ENCODE data around the gene GPHN.
"Not testable (repeated sequence)": the region's sequence is repeated elsewhere in the genome, so short reads cannot be mapped to it uniquely, and the experiment has no call there.

The GPHN gene

DNA sequence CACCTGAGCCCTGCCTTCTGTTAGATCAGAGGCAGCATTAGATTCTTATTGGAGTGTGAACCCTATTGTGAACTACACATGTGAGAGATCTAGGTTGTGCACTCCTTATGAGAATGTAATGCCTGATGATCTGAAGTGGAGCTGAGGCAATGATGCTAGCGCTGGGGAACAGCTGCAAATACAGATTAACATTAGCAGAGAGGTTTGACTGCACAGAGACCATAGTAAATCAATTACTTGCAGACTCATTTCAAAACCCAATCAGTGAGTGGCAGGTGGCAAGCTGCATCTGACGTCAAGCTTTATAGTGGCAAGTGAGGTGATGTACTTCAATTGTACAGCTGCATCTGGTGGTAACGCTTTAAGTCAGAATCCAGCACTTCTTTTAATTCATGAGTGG, 141.6 kb downstream of the GPHN start:
- Mint-ChIP-seq H3K36me3 (no peaks in the 10 kb centered on the region), H3K4me3 (no peak overlapping the region), H3K9me3 (no peaks in the 10 kb centered on the region), H3K4me1 (no peaks in the 10 kb centered on the region), H3K27ac (no peak overlapping the region)
- ATAC-seq (peak; percentile 75), DNase-seq (ENCODE audit: low spot score in 2 of 2) (no peak)

GRCh38 chr14:66650491-66650911, 142.6 kb downstream of the GPHN start:
- Mint-ChIP-seq H3K27ac (no peak overlapping the region), H3K9me3 (no peaks in the 10 kb centered on the region), H3K36me3 (no peaks in the 10 kb centered on the region), H3K4me3 (no peak overlapping the region), H3K4me1 (no peaks in the 10 kb centered on the region)
- DNase-seq (ENCODE audit: low spot score in 2 of 2) (no peak), ATAC-seq (peak; percentile 59)

DNA sequence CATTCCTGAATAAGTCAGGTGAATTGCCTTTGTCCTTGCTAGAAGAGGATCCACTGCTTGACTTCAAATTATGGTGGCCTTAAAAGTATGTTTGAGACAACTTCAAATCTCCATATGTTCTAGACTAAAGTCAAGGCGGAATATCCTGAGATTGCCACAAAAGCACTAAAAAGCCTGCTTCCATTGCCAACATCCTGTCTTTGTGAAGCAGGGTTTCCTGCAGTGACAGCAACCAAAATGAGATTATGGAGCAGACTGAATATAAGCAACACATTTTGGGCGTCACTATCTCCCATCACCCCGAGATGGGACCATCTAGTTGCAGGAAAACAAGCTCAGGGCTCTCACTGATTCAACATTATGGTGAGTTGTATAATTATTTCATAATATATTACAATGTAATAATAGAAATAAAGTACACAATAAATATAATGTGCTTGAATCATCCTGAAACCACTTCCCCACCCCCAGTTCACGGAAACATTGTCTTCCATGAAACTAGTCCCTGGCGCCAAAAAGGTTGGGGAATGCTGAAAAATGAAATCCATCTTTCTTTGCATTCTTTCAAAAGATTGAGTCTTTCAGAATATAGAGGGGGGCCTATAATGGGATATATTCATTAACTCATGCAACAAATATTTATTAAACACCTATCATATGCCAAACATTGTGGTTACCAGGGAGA, 143.7 kb downstream of the GPHN start:
- Mint-ChIP-seq H3K4me3 (no peak overlapping the region), H3K9me3 (no peaks in the 10 kb centered on the region), H3K27ac (no peak overlapping the region), H3K36me3 (no peaks in the 10 kb centered on the region), H3K4me1 (no peaks in the 10 kb centered on the region)
- no peak for DNase-seq (ENCODE audit: low spot score in 2 of 2)
- ATAC-seq: no peak

- Mint-ChIP-seq H3K27ac (no peak overlapping the region), H3K4me1 (no peaks in the 10 kb centered on the region), H3K4me3 (no peak overlapping the region), H3K9me3 (no peaks in the 10 kb centered on the region), H3K36me3 (no peaks in the 10 kb centered on the region)
- ATAC-seq (no peak), DNase-seq (ENCODE audit: low spot score in 2 of 2) (no peak)
Observed at GRCh38 chr14:66652525-66653106, 144.7 kb downstream of the GPHN start.

- no peak for ATAC-seq
- no peak for DNase-seq (ENCODE audit: low spot score in 2 of 2)
- H3K27ac Mint-ChIP-seq: no peak overlapping the region
- no peaks in the 10 kb centered on the region for H3K4me1 Mint-ChIP-seq
- H3K4me3 Mint-ChIP-seq: no peak overlapping the region
- H3K9me3 Mint-ChIP-seq: peaks cover 15% of the 10 kb centered on the region
- no peaks in the 10 kb centered on the region for H3K36me3 Mint-ChIP-seq
Observed at GRCh38 chr14:66657780-66658179, 149.8 kb downstream of the GPHN start.

DNA sequence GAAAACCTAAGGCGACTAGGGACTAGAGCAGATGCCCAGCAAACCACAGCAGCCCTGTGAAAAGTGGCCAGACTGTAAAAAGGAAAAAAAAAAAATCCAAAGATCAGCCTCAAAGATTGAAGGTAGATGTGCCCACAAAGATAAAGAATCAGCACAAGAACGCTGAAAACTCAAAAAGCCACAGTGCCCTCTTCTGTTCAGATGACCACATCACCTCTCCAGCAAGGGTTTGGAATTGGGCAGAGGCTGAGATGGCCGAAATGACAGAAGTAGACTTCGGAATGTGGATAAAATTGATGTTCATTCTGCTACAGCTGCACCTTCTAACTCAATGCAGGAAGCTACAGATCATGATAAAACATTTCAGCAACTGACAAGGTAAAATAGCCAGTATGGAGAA, 154.4 kb downstream of the GPHN start:
- DNase-seq (ENCODE audit: low spot score in 2 of 2): no peak
- peaks cover 33% of the 10 kb centered on the region for H3K9me3 Mint-ChIP-seq
- H3K27ac Mint-ChIP-seq: no peak overlapping the region
- ATAC-seq: no peak
- no peak overlapping the region for H3K4me3 Mint-ChIP-seq
- H3K4me1 Mint-ChIP-seq: no peaks in the 10 kb centered on the region
- H3K36me3 Mint-ChIP-seq: no peaks in the 10 kb centered on the region

GRCh38 chr14:66677780-66678179, 169.8 kb downstream of the GPHN start:
- Mint-ChIP-seq H3K4me1 (no peaks in the 10 kb centered on the region), H3K36me3 (peaks cover 8% of the 10 kb centered on the region), H3K27ac (no peak overlapping the region), H3K9me3 (peaks cover 24% of the 10 kb centered on the region), H3K4me3 (no peak overlapping the region)
- ATAC-seq (no peak), DNase-seq (ENCODE audit: low spot score in 2 of 2) (no peak)

- H3K36me3 Mint-ChIP-seq: peaks cover 4% of the 10 kb centered on the region
- H3K27ac Mint-ChIP-seq: no peak overlapping the region
- peaks cover 16% of the 10 kb centered on the region for H3K9me3 Mint-ChIP-seq
- ATAC-seq: no peak
- no peak overlapping the region for H3K4me3 Mint-ChIP-seq
- no peaks in the 10 kb centered on the region for H3K4me1 Mint-ChIP-seq
- DNase-seq (ENCODE audit: low spot score in 2 of 2): no peak
Observed at GRCh38 chr14:66680216-66680615, 172.3 kb downstream of the GPHN start.

GRCh38 chr14:66696326-66696725, 188.4 kb downstream of the GPHN start:
- ATAC-seq (no peak), DNase-seq (ENCODE audit: low spot score in 2 of 2) (no peak)
- Mint-ChIP-seq H3K9me3 (peaks cover 10% of the 10 kb centered on the region), H3K36me3 (no peaks in the 10 kb centered on the region), H3K4me1 (no peaks in the 10 kb centered on the region), H3K4me3 (no peak overlapping the region), H3K27ac (no peak overlapping the region)

DNA sequence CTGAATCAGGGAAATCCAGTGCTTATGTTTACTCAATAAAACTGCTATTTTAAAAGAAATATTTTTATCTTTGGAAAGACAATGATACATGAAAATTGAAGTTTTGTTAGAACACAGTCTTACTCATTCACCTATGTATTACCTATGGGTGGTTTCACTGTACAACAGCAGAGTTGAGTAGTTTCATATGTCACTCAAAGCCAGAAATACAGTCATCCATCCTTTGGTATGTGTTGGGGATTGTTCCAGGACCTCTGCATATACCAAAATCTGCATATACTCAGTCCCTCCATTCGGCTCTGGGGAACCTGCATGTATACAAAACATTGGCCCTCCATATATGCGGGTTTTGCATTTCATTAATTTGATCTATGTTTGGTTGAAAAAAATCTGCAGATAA, 190.6 kb downstream of the GPHN start:
- H3K9me3 Mint-ChIP-seq: peaks cover 15% of the 10 kb centered on the region
- no peak overlapping the region for H3K27ac Mint-ChIP-seq
- DNase-seq (ENCODE audit: low spot score in 2 of 2) (no peak), ATAC-seq (peak; percentile 58)
- no peaks in the 10 kb centered on the region for H3K4me1 Mint-ChIP-seq
- H3K4me3 Mint-ChIP-seq: no peak overlapping the region
- H3K36me3 Mint-ChIP-seq: no peaks in the 10 kb centered on the region

DNA sequence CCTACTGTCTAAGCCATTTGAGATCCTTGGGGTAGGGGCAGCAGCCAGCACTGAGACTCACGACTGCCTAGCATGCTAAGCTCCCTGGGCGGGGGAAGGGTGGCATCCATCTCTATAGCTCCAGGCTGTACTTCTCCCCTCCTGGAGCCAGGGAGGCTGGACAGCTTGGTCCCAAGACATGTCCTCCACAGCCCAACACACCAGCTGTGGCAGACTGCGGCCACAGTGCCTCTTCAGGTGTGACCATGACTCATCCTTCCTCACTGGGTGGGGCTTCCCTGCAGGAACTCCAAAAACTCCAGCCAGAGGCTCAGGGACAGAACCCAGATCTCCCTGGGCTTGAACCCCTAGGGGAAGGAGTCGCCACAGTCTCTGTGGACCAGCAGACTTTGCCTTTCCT, 193.9 kb downstream of the GPHN start:
- no peak overlapping the region for H3K27ac Mint-ChIP-seq
- no peaks in the 10 kb centered on the region for H3K4me1 Mint-ChIP-seq
- peaks cover 23% of the 10 kb centered on the region for H3K9me3 Mint-ChIP-seq
- no peak for ATAC-seq
- no peak overlapping the region for H3K4me3 Mint-ChIP-seq
- H3K36me3 Mint-ChIP-seq: no peaks in the 10 kb centered on the region
- DNase-seq (ENCODE audit: low spot score in 2 of 2): no peak

DNA sequence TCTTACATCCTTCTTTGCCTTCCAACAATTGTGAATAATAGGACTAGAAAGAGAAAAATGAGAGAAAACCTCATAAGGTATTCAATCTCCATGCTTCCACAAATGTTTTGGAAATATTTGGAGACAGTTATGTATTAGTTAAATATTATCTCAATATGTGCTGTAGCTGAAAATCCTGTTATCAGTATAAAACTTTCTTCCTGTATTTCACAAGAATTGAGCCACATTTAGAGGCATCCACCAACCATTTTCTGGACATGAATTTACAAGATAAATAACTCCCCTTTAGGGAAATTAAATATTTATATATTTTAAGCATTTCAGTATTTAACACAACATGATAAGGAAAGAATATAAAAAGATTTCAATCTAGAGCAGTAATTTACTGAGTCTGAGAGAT, 200.3 kb downstream of the GPHN start:
- Mint-ChIP-seq H3K36me3 (no peaks in the 10 kb centered on the region), H3K9me3 (peaks cover 16% of the 10 kb centered on the region), H3K27ac (no peak overlapping the region), H3K4me3 (no peak overlapping the region), H3K4me1 (no peaks in the 10 kb centered on the region)
- DNase-seq (ENCODE audit: low spot score in 2 of 2): no peak
- ATAC-seq: no peak

- Mint-ChIP-seq H3K4me1 (peaks cover 3% of the 10 kb centered on the region), H3K4me3 (no peak overlapping the region), H3K27ac (no peak overlapping the region), H3K9me3 (peaks cover 13% of the 10 kb centered on the region), H3K36me3 (no peaks in the 10 kb centered on the region)
- DNase-seq (ENCODE audit: low spot score in 2 of 2): no peak
- ATAC-seq: no peak
Observed at GRCh38 chr14:66709291-66709690, 201.3 kb downstream of the GPHN start.

GRCh38 chr14:66714291-66714690, 206.3 kb downstream of the GPHN start:
- peaks cover 17% of the 10 kb centered on the region for H3K4me1 Mint-ChIP-seq
- ATAC-seq; DNase-seq (ENCODE audit: low spot score in 2 of 2); H3K4me3 Mint-ChIP-seq; H3K36me3 Mint-ChIP-seq; H3K9me3 Mint-ChIP-seq; H3K27ac Mint-ChIP-seq: not testable (repeated sequence)

GRCh38 chr14:66715313-66715712, 207.4 kb downstream of the GPHN start:
- not testable (repeated sequence) for DNase-seq (ENCODE audit: low spot score in 2 of 2); ATAC-seq; H3K36me3 Mint-ChIP-seq; H3K9me3 Mint-ChIP-seq; H3K27ac Mint-ChIP-seq
- peaks cover 17% of the 10 kb centered on the region for H3K4me1 Mint-ChIP-seq
- H3K4me3 Mint-ChIP-seq: peak overlapping the region; percentile 14

DNA sequence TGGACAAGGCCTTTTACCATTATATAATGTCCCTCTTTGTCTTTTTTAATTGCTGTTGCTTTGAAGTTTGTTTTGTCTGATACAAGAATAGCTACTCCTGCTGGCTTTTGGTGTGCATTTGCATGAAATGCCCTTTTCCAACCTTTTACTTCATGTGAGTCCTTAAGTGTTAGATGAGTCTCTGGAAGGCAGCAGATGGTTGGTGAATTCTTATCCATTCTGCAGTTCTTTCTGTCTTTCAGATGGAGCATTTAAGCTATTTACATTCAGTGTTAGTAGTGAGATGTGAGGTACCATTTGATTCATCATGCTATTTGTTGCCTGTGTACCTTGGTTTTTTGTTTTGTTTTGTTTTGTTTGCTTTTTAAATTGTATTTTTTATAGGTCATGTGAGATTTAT, 208.3 kb downstream of the GPHN start:
- H3K4me3 Mint-ChIP-seq: no peak overlapping the region
- peaks cover 5% of the 10 kb centered on the region for H3K9me3 Mint-ChIP-seq
- DNase-seq (ENCODE audit: low spot score in 2 of 2) (no peak), ATAC-seq (no peak)
- H3K27ac Mint-ChIP-seq: no peak overlapping the region
- no peaks in the 10 kb centered on the region for H3K36me3 Mint-ChIP-seq
- H3K4me1 Mint-ChIP-seq: peaks cover 17% of the 10 kb centered on the region
